HepG2 (cell line): ENCODE measurements around the gene HK2. TPM values are rescaled to one million over a fixed set of nuclear protein-coding genes. Genes with fewer than 3 reads are reported as not detected.
A peak's percentile ranks its signal among the peaks of the same experiment; 100 is the strongest.

Source experiments
- ARID5B ChIP-seq: IDR thresholded peaks from 2 replicates; pipeline ENCODE4 v1.4.0; 2020; ENCODE audit warnings: mild to moderate bottlenecking, missing genetic modification reagents
- ATM ChIP-seq: fragments of 450-650 bp; IDR thresholded peaks from 2 replicates; pipeline ENCODE4 v1.7.1; 2017; ENCODE audit warnings: mild to moderate bottlenecking, borderline replicate concordance
- CREB1 ChIP-seq, 2 experiments: fragments of 450-650 bp in 1 of 2; IDR thresholded peaks; 2 replicates each; pipeline ENCODE4 v1.6.1; 2016 to 2017; ENCODE audit warnings: control low read depth in 1 of 2, mild to moderate bottlenecking in 1 of 2, missing compliant biosample characterization in 1 of 2, missing genetic modification characterization in 1 of 2
- MAFF ChIP-seq: IDR thresholded peaks from 2 replicates; pipeline ENCODE4 v1.6.1; 2011; ENCODE audit warnings: low read depth, low read length, improper control_type of control experiment
- MAFK ChIP-seq, 2 experiments: IDR thresholded peaks in 1 of 2; conservative IDR thresholded peaks in 1 of 2; 2 replicates each; pipeline ENCODE4 v1.6.1; 2011; ENCODE audit warnings: improper control_type of control experiment in 2 of 2, low read length in 2 of 2
- ZNF691 ChIP-seq: sonication (generic); formaldehyde crosslinking; IDR thresholded peaks from 2 replicates; pipeline ENCODE4 v1.4.0; 2020; ENCODE audit warnings: missing genetic modification reagents, low read depth, mild to moderate bottlenecking, borderline replicate concordance
- polyA plus RNA-seq, 8 experiments: library from polyadenylated mRNA; depleted of rRNA in 3 of 8; stranded (reverse) in 7 of 8; unstranded in 1 of 8; fragments of >200 nt; fragmentation: Illumina TruSeq in 4 of 8; extraction: Trizol in 4 of 8; gene quantifications; 2 replicates each; pipeline versions ENCODE4 v1.2.1 to v1.2.3, GENCODE V29; 2011 to 2016; ENCODE audit warnings: low read depth in 4 of 8, missing spikeins in 1 of 8, mixed read lengths in 1 of 8; ENCODE audit not compliant: insufficient read depth in 1 of 8
- total RNA-seq, 5 experiments: library from RNA; depleted of rRNA; stranded (reverse); fragments of >200 nt; fragmentation: Illumina TruSeq; extraction: Trizol; gene quantifications; 2 replicates each; pipeline ENCODE4 v1.2.3, GENCODE V29; 2016; ENCODE audit warnings: low read depth in 1 of 5

Gene HK2
- total and polyA plus RNA-seq, 2 of the 13 experiments (the other 11 are each of a cell fraction or from before 2014, with no cell fraction given): 13.2 to 101 TPM

- TF ChIP-seq ZNF691 (CRISPR knock-in tag): 0 out of 2 replicates have a peak, but pooled peaks have one; percentile 39
- TF ChIP-seq MAFK (conservative IDR thresholded peaks at IDR 0.05 in 1 of 2, IDR thresholded peaks at IDR 0.05 in 1 of 2; ENCODE audit: low read length in 2 of 2): peak; percentile 74 to 77; a peak in 3 of 4 replicates
- peak; percentile 85; the same call in 1 of the 2 replicates for TF ChIP-seq ATM
- peak; percentile 79 for TF ChIP-seq CREB1 (IDR thresholded peaks at IDR 0.05)
- TF ChIP-seq CREB1 (CRISPR knock-in tag; IDR thresholded peaks at IDR 0.05): no peak
- TF ChIP-seq MAFF: peak; percentile 65
- peak; percentile 18 for TF ChIP-seq ARID5B (CRISPR knock-in tag)
These were observed 2.0 kb upstream of the HK2 start (continued) for GRCh38 chr2:74831693-74832530.
